ENCODE results near the gene DMAC2.
A peak's percentile ranks its signal among the peaks of the same experiment; 100 is the strongest.
"Not testable (repeated sequence)": the region's sequence is repeated elsewhere in the genome, so short reads cannot be mapped to it uniquely, and the experiment has no call there.

The DMAC2 gene

GRCh38 chr19:41442473-41443355 lies 3.0 kb upstream of the DMAC2 start, which contains the start of gene ERICH4:
Gene ERICH4 (plus strand): TSS chr19:41443156. CDS start chr19:41443170, 14 bp downstream.
- DNase-seq (ENCODE audit: low spot score), result no peak

GRCh38 chr19:41441321-41441945 lies 1.7 kb upstream of the DMAC2 start:
- DNase-seq (ENCODE audit: low spot score), result no peak

GRCh38 chr19:41437944-41438574 lies 1.7 kb downstream of the DMAC2 start:
- no peak for DNase-seq (ENCODE audit: low spot score)

- DNase-seq (ENCODE audit: low spot score), result no peak
These were observed 3.1 kb downstream of the DMAC2 start for GRCh38 chr19:41436674-41436951.

- DNase-seq (ENCODE audit: low spot score), result no peak
These were observed 3.6 kb downstream of the DMAC2 start for GRCh38 chr19:41435936-41436673.

GRCh38 chr19:41435376-41435775 lies 4.3 kb downstream of the DMAC2 start:
- DNase-seq (ENCODE audit: low spot score), result not testable (repeated sequence)

GRCh38 chr19:41434450-41434849 lies 5.3 kb downstream of the DMAC2 start:
- DNase-seq (ENCODE audit: low spot score), result no peak

- DNase-seq (ENCODE audit: low spot score), result no peak
These were observed 6.5 kb downstream of the DMAC2 start for GRCh38 chr19:41433171-41433570.

GRCh38 chr19:41431426-41432386 lies 8.0 kb downstream of the DMAC2 start:
- no peak for DNase-seq (ENCODE audit: low spot score)

GRCh38 chr19:41430922-41431321 lies 8.8 kb downstream of the DMAC2 start:
- DNase-seq (ENCODE audit: low spot score), result no peak

GRCh38 chr19:41428481-41428859 lies 11.2 kb downstream of the DMAC2 start:
- no peak for DNase-seq (ENCODE audit: low spot score)

- DNase-seq (ENCODE audit: low spot score), result no peak
These were observed 11.8 kb downstream of the DMAC2 start for GRCh38 chr19:41427647-41428480.

- peak; percentile 63 for DNase-seq (ENCODE audit: low spot score)
These were observed 12.6 kb downstream of the DMAC2 start, which contains the start of gene B3GNT8 for GRCh38 chr19:41426952-41427646. Gene B3GNT8 (minus strand): TSS chr19:41427374. CDS start chr19:41426778, 596 bp downstream.

- no peak for DNase-seq (ENCODE audit: low spot score)
These were observed 13.4 kb downstream of the DMAC2 start for GRCh38 chr19:41426116-41426841.

GRCh38 chr19:41425174-41426115 lies 14.3 kb downstream of the DMAC2 start:
- DNase-seq (ENCODE audit: low spot score), result no peak

- no peak for DNase-seq (ENCODE audit: low spot score)
These were observed 15.2 kb downstream of the DMAC2 start for GRCh38 chr19:41424335-41425173.

GRCh38 chr19:41422955-41423354 lies 16.8 kb downstream of the DMAC2 start:
- DNase-seq (ENCODE audit: low spot score), result no peak
